ENCODE results near the gene CCDC40. TPM values are rescaled to one million over a fixed set of nuclear protein-coding genes. Genes with fewer than 3 reads are reported as not detected.

The CCDC40 gene
- total RNA-seq, 4 donors from 2014 or later: 6.7 to 17.3 (median 9.4) TPM

GRCh38 chr17:80029258-80029974, 7.0 kb upstream of the CCDC40 start:
- no peak overlapping the region for H3K4me3 ChIP-seq (replicated peaks in 1 of 3)
- peak overlapping the region; percentile 19 to 72 (median 46) for H3K27ac ChIP-seq
- peaks cover 42 to 60% of the 10 kb centered on the region in 2 donors for H3K4me1 ChIP-seq
- no peak for TF ChIP-seq POLR2A (IDR thresholded peaks at IDR 0.05)
- TF ChIP-seq CTCF (IDR thresholded peaks at IDR 0.05): no peak
- intact Hi-C loops (cut with DNase I): no loop called here
- H3K36me3 ChIP-seq: no peaks in the 10 kb centered on the region
- no peaks in the 10 kb centered on the region for H3K27me3 ChIP-seq
- 64 to 72% methylated on average over 9 of the region's 9 CpGs for WGBS, 2 donors
- DNase-seq: peak; percentile 66 to 77
- no peaks in the 10 kb centered on the region for H3K9me3 ChIP-seq

- DNase-seq: peak; percentile 87 to 90
- WGBS, 2 donors: 54 to 61% methylated on average over 20 to 24 of the region's 25 CpGs
- Histone ChIP-seq H3K4me1 (peaks cover 51 to 55% of the 10 kb centered on the region in 2 donors), H3K27ac (peak overlapping the region in 2 of 3 donors; percentile 60 to 61), H3K4me3 (replicated peaks in 1 of 3) (no peak overlapping the region), H3K9me3 (no peaks in the 10 kb centered on the region), H3K27me3 (no peaks in the 10 kb centered on the region), H3K36me3 (no peaks in the 10 kb centered on the region)
- intact Hi-C loops (cut with DNase I): no loop called here
- TF ChIP-seq CTCF (IDR thresholded peaks at IDR 0.05): peak in 4 of 6 experiments; percentile 10 to 52 (median 22)
- no peak for TF ChIP-seq POLR2A (IDR thresholded peaks at IDR 0.05)
These were observed 5.6 kb upstream of the CCDC40 start for GRCh38 chr17:80030730-80031410.

- H3K4me1 ChIP-seq: peaks cover 51 to 56% of the 10 kb centered on the region in 2 donors
- H3K27ac ChIP-seq: no peak overlapping the region
- 95 to 97% methylated on average over 12 of the region's 12 CpGs for WGBS, 2 donors
These were observed 4.6 kb upstream of the CCDC40 start for GRCh38 chr17:80031691-80032430.

GRCh38 chr17:80032614-80033171, 3.7 kb upstream of the CCDC40 start:
- peaks cover 46 to 53% of the 10 kb centered on the region in 2 donors for H3K4me1 ChIP-seq
- no peak for TF ChIP-seq POLR2A (IDR thresholded peaks at IDR 0.05)
- no peak for TF ChIP-seq CTCF (IDR thresholded peaks at IDR 0.05)
- no peaks in the 10 kb centered on the region for H3K9me3 ChIP-seq
- 98% methylated on average over 9 of the region's 9 CpGs for WGBS, 2 donors
- H3K4me3 ChIP-seq (replicated peaks in 1 of 3): no peak overlapping the region
- H3K27ac ChIP-seq: no peak overlapping the region
- intact Hi-C loops (cut with DNase I): loop anchor here (2.0 kb wide), 1 partner anchor 26 kb away; no protein-coding TSS in a partner anchor
- H3K36me3 ChIP-seq: no peaks in the 10 kb centered on the region
- no peaks in the 10 kb centered on the region for H3K27me3 ChIP-seq
- DNase-seq: no peak

More at GRCh38 chr17:80031691-80032430, 4.6 kb upstream of the CCDC40 start:
- no peaks in the 10 kb centered on the region for H3K36me3 ChIP-seq
- no peak for DNase-seq
- no peak overlapping the region for H3K4me3 ChIP-seq (replicated peaks in 1 of 3)
- intact Hi-C loops (cut with DNase I): loop anchor here (2.0 kb wide), 1 partner anchor 25 kb away; no protein-coding TSS in a partner anchor
- no peaks in the 10 kb centered on the region for H3K27me3 ChIP-seq
- no peak for TF ChIP-seq CTCF (IDR thresholded peaks at IDR 0.05)
- no peak for TF ChIP-seq POLR2A (IDR thresholded peaks at IDR 0.05)
- H3K9me3 ChIP-seq: no peaks in the 10 kb centered on the region

All from thyroid gland (tissue), 4 donors.